ENCODE measurements around the gene BSND.
A peak's percentile ranks its signal among the peaks of the same experiment; 100 is the strongest.
"Not testable (repeated sequence)": the region's sequence is repeated elsewhere in the genome, so short reads cannot be mapped to it uniquely, and the experiment has no call there.

BSND gene

GRCh38 chr1:55001311-55001710 is 2.6 kb downstream of the BSND start:
- Mint-ChIP-seq H3K27ac (no peak overlapping the region), H3K27me3 (peaks cover 9 to 15% of the 10 kb centered on the region in 2 donors), H3K4me3 (no peak overlapping the region), H3K9me3 (no peaks in the 10 kb centered on the region), H3K36me3 (ENCODE audit: insufficient read depth) (peaks cover under 1% of the 10 kb centered on the region), H3K4me1 (ENCODE audit: low read depth in 2 of 2) (peaks cover 4 to 8% of the 10 kb centered on the region in 2 donors)
- no peak for ATAC-seq (replicated peaks)
- no peak for DNase-seq

- Mint-ChIP-seq H3K27me3 (peaks cover 2 to 3% of the 10 kb centered on the region in 2 donors), H3K9me3 (no peaks in the 10 kb centered on the region), H3K4me1 (ENCODE audit: low read depth in 2 of 2) (no peaks in the 10 kb centered on the region), H3K27ac (no peak overlapping the region), H3K4me3 (no peak overlapping the region), H3K36me3 (ENCODE audit: insufficient read depth) (no peaks in the 10 kb centered on the region)
- DNase-seq (no peak), ATAC-seq (replicated peaks) (no peak)
Measured at GRCh38 chr1:55002686-55003085, 4.0 kb downstream of the BSND start.

GRCh38 chr1:55005351-55006140 is 6.8 kb downstream of the BSND start:
- no peak for ATAC-seq (replicated peaks)
- Mint-ChIP-seq H3K27ac (no peak overlapping the region), H3K36me3 (ENCODE audit: insufficient read depth) (no peaks in the 10 kb centered on the region), H3K4me1 (ENCODE audit: low read depth in 2 of 2) (peaks cover 0 to under 1% of the 10 kb centered on the region in 2 donors), H3K27me3 (peaks cover 0 to 14% of the 10 kb centered on the region in 2 donors), H3K4me3 (no peak overlapping the region), H3K9me3 (no peaks in the 10 kb centered on the region)
- no peak for DNase-seq

- Mint-ChIP-seq H3K36me3 (ENCODE audit: insufficient read depth) (no peaks in the 10 kb centered on the region), H3K9me3 (no peaks in the 10 kb centered on the region), H3K27ac (no peak overlapping the region), H3K27me3 (peaks cover 0 to 14% of the 10 kb centered on the region in 2 donors), H3K4me1 (ENCODE audit: low read depth in 2 of 2) (peaks cover 0 to 2% of the 10 kb centered on the region in 2 donors), H3K4me3 (no peak overlapping the region)
- DNase-seq = no peak
- no peak for ATAC-seq (replicated peaks)
Measured at GRCh38 chr1:55006931-55007330, 8.2 kb downstream of the BSND start.

- H3K4me3 Mint-ChIP-seq = no peak overlapping the region
- H3K9me3 Mint-ChIP-seq = no peaks in the 10 kb centered on the region
- ATAC-seq (replicated peaks) (no peak), DNase-seq (no peak)
- peaks cover 0 to 2% of the 10 kb centered on the region in 2 donors for H3K4me1 Mint-ChIP-seq (ENCODE audit: low read depth in 2 of 2)
- H3K27me3 Mint-ChIP-seq = peaks cover 0 to 21% of the 10 kb centered on the region in 2 donors
- no peaks in the 10 kb centered on the region for H3K36me3 Mint-ChIP-seq (ENCODE audit: insufficient read depth)
- no peak overlapping the region for H3K27ac Mint-ChIP-seq
Measured at GRCh38 chr1:55007625-55008024, 8.9 kb downstream of the BSND start.

GRCh38 chr1:55010194-55010886 is 11.6 kb downstream of the BSND start:
- Mint-ChIP-seq H3K27me3 (peaks cover 16 to 46% of the 10 kb centered on the region in 2 donors), H3K36me3 (ENCODE audit: insufficient read depth) (no peaks in the 10 kb centered on the region), H3K4me1 (ENCODE audit: low read depth in 2 of 2) (peaks cover 0 to 2% of the 10 kb centered on the region in 2 donors), H3K9me3 (no peaks in the 10 kb centered on the region), H3K4me3 (no peak overlapping the region), H3K27ac (peak overlapping the region in 1 of 2 donors; percentile 30)
- DNase-seq (no peak), ATAC-seq (replicated peaks) (peak; percentile 68)

- no peaks in the 10 kb centered on the region for H3K9me3 Mint-ChIP-seq
- H3K27me3 Mint-ChIP-seq = peaks cover 22 to 51% of the 10 kb centered on the region in 2 donors
- H3K4me1 Mint-ChIP-seq (ENCODE audit: low read depth in 2 of 2) = peaks cover 0 to 2% of the 10 kb centered on the region in 2 donors
- ATAC-seq (replicated peaks) (peak; percentile 92), DNase-seq (peak in 2 of 3 experiments; percentile 14 to 18)
- no peak overlapping the region for H3K4me3 Mint-ChIP-seq
- H3K36me3 Mint-ChIP-seq (ENCODE audit: insufficient read depth) = no peaks in the 10 kb centered on the region
- peak overlapping the region in 1 of 2 donors; percentile 30 for H3K27ac Mint-ChIP-seq
Measured at GRCh38 chr1:55010887-55011217, 12.1 kb downstream of the BSND start.

GRCh38 chr1:55012661-55013060 is 13.9 kb downstream of the BSND start:
- H3K4me1 Mint-ChIP-seq (ENCODE audit: low read depth in 2 of 2) = peaks cover 0 to 2% of the 10 kb centered on the region in 2 donors
- H3K9me3 Mint-ChIP-seq = no peaks in the 10 kb centered on the region
- no peak overlapping the region for H3K4me3 Mint-ChIP-seq
- no peaks in the 10 kb centered on the region for H3K36me3 Mint-ChIP-seq (ENCODE audit: insufficient read depth)
- no peak for ATAC-seq (replicated peaks)
- no peak for DNase-seq
- H3K27ac Mint-ChIP-seq = no peak overlapping the region
- H3K27me3 Mint-ChIP-seq = peaks cover 31 to 58% of the 10 kb centered on the region in 2 donors

- no peak for ATAC-seq (replicated peaks)
- Mint-ChIP-seq H3K27me3 (peaks cover 43 to 67% of the 10 kb centered on the region in 2 donors), H3K9me3 (no peaks in the 10 kb centered on the region), H3K4me3 (no peak overlapping the region), H3K27ac (no peak overlapping the region), H3K4me1 (ENCODE audit: low read depth in 2 of 2) (peaks cover 0 to 2% of the 10 kb centered on the region in 2 donors), H3K36me3 (ENCODE audit: insufficient read depth) (no peaks in the 10 kb centered on the region)
- DNase-seq = no peak
Measured at GRCh38 chr1:55015123-55015522, 16.4 kb downstream of the BSND start.

- no peak for ATAC-seq (replicated peaks)
Measured at GRCh38 chr1:55015731-55016620, 17.2 kb downstream of the BSND start.

GRCh38 chr1:55018395-55018794 is 19.7 kb downstream of the BSND start:
- Mint-ChIP-seq H3K4me3 (no peak overlapping the region), H3K27me3 (peaks cover 47 to 85% of the 10 kb centered on the region in 2 donors), H3K9me3 (no peaks in the 10 kb centered on the region), H3K27ac (no peak overlapping the region), H3K36me3 (ENCODE audit: insufficient read depth) (no peaks in the 10 kb centered on the region), H3K4me1 (ENCODE audit: low read depth in 2 of 2) (peaks cover 0 to 2% of the 10 kb centered on the region in 2 donors)
- DNase-seq (no peak), ATAC-seq (replicated peaks) (no peak)

More at GRCh38 chr1:55015731-55016620, 17.2 kb downstream of the BSND start:
- H3K36me3 Mint-ChIP-seq (ENCODE audit: insufficient read depth) = no peaks in the 10 kb centered on the region
- H3K27me3 Mint-ChIP-seq = peaks cover 43 to 75% of the 10 kb centered on the region in 2 donors
- H3K9me3 Mint-ChIP-seq = no peaks in the 10 kb centered on the region
- peaks cover 0 to 1% of the 10 kb centered on the region in 2 donors for H3K4me1 Mint-ChIP-seq (ENCODE audit: low read depth in 2 of 2)
- no peak overlapping the region for H3K27ac Mint-ChIP-seq
- H3K4me3 Mint-ChIP-seq = no peak overlapping the region
- DNase-seq = no peak

- H3K4me3 Mint-ChIP-seq = no peak overlapping the region
- peak overlapping the region in 1 of 2 donors; percentile 62 for H3K27ac Mint-ChIP-seq
- H3K4me1 Mint-ChIP-seq (ENCODE audit: low read depth in 2 of 2) = peaks cover 4 to 5% of the 10 kb centered on the region in 2 donors
- ATAC-seq (replicated peaks) (peak; percentile 89), DNase-seq (peak; percentile 54 to 60 (median 59))
- H3K36me3 Mint-ChIP-seq (ENCODE audit: insufficient read depth) = no peaks in the 10 kb centered on the region
- no peaks in the 10 kb centered on the region for H3K9me3 Mint-ChIP-seq
- peaks cover 23 to 67% of the 10 kb centered on the region in 2 donors for H3K27me3 Mint-ChIP-seq
Measured at GRCh38 chr1:55021942-55022546, 23.3 kb downstream of the BSND start.

- DNase-seq; H3K9me3 Mint-ChIP-seq; H3K36me3 Mint-ChIP-seq (ENCODE audit: insufficient read depth); H3K4me1 Mint-ChIP-seq (ENCODE audit: low read depth in 2 of 2); ATAC-seq (replicated peaks); H3K4me3 Mint-ChIP-seq: not testable (repeated sequence)
- H3K27ac Mint-ChIP-seq = peak overlapping the region in 1 of 2 donors; percentile 15
- peaks cover 15 to 57% of the 10 kb centered on the region in 2 donors for H3K27me3 Mint-ChIP-seq
Measured at GRCh38 chr1:55024163-55024562, 25.4 kb downstream of the BSND start.

Data from effector memory CD8-positive, alpha-beta T cell (primary cell).